HG03095 (cell line): ENCODE data around the gene ANTXR1.

ENCODE experiments used
- ATAC-seq: cut with Tn5 transposase; IDR thresholded peaks from one replicate; pipeline ENCODE4 v1.9.1; 2021; ENCODE audit warnings: moderate library complexity; ENCODE audit not compliant: unreplicated experiment

Gene ANTXR1

DNA sequence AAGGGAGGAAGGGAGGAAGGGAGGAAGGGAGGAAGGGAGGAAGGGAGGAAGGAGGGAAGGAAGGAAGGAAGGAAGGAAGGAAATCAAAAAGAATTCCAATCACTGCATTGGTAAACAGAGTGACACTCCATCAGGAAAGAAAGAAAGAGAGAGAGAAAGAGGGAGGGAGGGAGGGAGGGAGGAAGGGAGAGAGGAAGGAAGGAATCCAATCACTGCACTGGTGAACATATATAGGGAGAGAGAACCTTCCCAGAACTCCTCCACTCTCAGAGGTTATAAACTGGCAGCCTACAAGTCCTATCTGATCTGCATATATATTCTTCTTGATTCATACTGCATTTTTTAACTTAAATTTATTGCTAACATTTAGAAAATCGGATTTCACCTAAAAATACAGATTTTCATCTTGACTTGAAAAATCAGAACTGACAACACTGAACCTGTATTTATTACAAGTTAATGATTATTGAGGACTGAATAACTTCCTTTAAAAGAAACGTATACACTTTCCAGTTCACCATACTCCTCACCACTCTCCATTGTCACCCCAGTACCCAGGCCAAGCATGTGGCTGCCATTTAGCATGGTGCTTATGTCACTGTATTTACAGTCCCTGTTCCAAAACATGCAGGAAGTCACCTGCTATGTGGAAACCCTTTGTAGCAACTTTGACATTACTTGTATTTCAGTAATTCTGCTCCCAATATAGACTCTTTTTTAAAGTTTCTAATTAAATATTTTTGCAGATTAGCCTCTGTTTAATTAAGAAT is 83.5 kb downstream of the ANTXR1 start:
- ATAC-seq = no peak

DNA sequence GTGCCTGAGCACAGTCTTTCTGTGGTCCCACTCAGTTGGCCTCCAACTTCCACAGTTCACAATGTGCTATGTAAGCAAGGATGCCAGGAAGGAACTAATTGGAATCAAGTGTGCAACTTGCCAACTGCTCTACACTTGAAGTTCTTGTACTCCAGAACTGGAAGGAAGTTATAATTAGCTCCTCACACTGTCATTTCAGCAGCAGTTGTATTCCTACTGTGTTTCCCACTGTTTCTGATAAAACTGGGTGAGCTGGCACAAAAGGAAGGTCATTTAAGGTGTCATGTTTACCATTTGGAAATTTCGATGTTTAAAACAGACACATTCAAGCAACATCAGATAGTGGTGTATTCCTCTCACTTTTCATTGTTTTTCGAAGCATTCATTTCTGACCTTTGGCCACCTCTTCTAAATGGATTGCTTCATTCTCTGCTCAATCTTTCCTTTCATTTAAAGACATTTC is 84.2 kb downstream of the ANTXR1 start:
- ATAC-seq = no peak

DNA sequence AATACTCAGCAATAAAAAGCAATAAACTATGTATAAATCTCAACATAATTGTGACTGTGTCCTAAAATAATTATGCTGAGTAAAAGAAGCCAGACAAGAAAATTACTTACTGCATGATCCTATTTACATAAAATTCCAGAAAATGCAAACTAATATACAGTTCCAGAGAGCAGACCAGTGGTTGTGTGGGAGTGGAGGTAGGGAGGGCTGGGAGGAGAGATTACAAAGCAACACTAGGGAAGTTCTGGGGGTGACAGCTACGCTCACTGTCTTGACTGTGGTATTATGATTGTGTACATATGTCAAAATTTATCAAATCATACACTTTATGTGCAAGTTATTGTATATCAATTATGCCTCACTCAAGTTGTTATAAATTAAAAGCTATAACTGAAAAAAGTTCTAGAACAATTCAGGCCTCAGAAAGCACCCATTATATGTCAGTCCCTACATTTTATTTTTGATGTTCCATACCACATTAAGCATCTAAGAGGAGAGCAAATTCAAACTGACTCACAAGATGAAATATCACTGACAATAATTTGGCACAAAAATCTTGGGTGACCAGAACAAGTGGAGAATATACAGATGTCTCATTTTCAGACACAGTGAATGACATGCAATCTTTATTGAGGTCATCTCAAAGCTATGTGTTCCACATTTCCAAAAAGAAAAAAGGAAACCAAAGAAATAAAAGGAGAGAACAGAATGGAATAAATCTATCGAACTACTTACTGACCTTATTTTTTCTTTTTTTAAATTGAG is 85.1 kb downstream of the ANTXR1 start:
- ATAC-seq = no peak

DNA sequence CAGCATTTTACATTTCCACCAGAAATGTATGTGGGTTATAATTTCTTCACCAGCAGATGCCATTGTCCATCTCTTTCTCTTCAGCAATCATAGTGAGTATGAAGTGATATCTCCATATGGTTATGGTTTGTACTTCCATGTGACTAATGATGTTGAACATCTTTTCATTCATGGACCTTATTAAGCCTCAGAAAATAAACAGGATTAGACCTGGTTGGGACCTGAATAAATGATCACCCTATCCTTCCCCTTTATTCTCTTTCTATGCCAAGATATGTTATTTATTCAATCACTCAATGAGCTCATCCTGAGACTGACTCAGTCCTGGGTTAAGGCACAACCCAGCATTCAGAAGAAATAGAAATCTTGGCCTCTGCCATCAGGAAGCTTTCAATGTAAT is 86.6 kb downstream of the ANTXR1 start:
- no peak for ATAC-seq

DNA sequence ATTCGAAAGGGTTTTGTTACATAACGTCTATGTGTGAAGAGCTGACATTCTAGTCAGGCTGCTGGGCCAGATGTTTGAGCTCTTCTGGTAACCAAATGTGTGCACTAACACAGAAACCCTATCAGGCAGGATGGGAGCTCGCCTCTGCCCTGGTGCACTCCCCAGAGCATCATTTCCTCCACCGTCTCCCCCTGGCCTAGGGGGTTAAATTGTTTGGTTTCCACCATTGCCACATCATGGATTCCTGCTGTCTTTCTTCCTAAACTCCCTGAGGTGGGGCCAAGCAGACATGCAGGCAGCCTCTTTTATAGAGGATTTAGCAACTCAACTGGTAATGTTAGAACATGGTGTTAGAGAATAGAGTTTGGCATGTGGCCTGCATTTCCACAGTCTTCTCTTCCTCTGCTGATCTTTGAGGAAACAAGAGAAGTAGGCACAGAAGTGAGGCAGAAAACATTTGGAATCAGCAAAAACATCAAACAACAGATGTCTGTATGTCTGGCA is 87.3 kb downstream of the ANTXR1 start:
- ATAC-seq = no peak

DNA sequence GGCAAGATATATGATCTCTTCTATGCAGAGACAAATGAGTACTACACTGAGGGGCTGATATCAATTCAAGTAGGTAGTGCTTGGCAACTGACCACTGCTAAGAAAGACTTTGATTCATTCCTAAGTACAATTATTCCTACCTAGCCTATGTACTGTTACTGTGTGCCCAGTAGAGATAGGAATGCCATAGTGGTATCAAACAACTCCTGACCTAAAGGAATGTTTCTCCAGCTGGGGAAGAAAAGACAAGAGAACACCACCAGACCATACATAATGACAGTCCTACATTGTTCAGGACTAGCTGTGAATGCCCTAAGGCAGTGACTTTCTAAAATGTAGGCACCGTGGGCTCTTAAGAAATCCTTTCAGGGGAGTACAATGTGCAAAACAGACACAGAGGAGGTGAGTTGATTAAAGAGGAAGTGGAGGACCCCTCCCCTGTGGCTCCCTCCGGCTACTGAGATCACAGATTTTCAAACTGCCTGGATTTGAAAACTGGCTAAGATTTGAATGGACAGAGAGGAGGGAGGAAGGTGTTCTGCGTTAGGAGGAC is 89.1 kb downstream of the ANTXR1 start:
- no peak for ATAC-seq

DNA sequence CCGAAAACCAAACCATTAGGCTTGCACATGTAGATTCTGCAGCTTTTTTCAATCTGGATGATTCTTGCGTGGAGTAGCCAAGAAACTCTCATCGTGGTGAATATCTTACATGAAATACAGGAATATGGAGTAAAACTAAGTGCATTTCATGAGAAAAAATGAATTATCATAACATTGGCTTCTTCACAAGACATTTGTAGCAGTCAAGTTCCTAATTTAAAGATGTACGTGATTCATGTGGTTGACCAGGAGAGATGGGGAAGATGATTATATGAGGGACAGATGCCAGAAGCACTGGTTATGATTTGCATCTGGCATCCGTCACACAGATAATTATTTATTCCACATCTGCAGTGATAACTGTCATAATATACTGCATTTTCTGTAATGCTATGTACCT is 90.4 kb downstream of the ANTXR1 start:
- no peak for ATAC-seq

DNA sequence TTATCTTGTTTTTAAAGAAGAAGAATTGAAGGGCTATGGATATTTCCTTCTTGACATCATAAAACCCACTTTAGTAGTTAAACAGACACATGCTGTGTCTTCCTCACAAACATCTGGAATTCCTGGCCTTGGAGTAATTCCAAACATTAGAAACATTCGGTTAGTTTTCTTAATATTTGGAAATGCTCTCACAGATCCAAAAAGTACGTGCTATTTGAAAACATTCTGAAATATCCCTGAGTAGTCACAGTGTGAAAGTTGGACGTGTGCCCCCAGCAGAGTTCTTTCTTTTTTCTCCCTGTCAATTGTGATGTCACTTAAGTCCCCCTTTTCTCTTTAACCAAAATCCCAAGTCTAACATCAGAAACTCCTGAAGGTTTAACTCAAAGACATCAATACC is 91.3 kb downstream of the ANTXR1 start:
- no peak for ATAC-seq

DNA sequence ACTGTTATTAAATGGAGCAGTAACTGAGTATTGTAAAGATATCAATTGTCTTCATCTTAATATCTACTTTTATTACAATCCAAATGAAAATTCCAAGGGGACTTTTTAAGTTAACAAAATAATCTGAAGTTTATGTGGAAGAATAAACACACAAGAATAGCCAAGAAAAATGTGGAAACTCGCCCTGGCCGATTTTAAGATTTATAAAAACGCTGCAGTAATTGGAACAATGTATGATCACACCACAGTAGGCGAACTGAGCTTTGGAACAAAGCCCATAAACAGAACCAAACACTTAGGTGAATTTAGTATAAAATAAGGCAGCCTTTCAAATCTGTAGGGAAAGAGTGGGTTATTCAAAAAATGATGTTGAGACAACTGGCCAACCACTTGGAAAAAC is 96.3 kb downstream of the ANTXR1 start:
- ATAC-seq = no peak

DNA sequence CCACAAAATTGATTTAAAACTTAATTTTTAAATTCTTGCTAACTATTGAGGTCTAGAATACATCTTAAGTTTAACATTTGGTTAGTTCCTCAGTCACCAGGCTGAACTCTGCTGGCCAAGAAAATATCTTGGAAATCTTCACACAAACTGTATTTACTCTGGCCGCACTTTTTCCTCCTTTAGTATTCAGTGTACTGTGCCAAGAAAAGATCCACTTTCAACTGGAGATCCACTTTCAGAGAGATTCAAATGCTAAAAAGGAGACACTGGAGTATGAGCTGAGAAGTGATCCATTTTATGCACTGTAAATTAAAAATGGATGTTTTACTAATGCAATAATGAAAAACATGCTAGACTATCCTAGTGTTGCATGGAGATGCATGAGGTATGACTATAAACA is 98.1 kb downstream of the ANTXR1 start:
- no peak for ATAC-seq

DNA sequence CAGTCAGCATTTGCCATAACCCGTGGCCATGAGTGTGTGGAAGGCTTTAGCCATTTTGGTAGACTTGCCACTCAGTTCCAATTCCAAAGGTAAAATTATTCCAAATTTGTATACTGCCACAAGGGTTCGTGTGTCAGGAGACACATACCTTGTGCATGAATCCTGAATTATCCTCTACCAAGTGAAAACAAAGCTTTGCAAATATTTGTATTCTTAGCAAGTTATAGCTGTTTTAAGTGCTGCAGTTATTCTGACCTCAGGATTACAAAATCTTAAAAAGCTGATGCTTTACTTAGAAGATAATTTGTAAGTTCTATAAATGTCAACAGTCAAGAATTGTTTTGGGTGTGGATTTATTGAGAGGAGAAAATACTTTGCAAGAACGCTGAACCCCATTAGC is 100.6 kb downstream of the ANTXR1 start:
- no peak for ATAC-seq

DNA sequence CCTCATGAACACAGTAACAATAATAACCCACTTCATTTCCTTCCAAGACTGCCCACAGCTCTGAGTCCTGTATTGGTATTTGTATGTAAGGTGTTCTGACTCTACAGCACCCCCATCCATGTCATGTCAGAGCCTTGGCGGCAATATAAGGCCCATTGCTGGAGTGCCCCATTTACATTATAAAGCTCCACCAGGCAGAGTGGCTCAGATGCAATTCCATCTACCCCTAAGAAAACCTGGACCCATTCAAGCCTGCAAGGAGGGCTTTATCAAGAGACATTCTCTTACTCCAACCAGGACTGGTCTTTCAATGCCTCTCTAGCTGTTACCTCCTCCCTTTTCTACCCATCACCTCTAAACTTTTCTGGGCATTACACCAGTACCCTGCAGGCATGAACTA is 101.6 kb downstream of the ANTXR1 start:
- ATAC-seq = no peak

DNA sequence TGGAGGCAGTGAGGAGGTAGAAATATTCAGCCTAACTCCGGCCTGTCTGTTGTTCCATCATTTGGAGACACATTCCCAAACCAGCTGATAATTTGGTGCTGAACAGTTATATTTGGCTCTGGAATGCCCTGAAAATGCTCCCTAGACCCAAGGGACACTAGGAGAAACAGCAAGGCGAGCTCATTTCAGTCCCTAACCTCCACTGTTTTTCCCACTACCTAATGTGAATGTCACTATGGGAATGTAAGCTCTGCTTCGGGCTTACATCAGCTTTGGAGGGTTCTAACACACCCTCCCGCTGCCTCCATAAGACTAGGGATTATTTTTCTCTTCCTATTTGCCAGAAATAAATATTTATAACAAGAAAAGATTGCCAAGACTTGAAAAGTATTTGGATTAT is 103.5 kb downstream of the ANTXR1 start:
- ATAC-seq = no peak

DNA sequence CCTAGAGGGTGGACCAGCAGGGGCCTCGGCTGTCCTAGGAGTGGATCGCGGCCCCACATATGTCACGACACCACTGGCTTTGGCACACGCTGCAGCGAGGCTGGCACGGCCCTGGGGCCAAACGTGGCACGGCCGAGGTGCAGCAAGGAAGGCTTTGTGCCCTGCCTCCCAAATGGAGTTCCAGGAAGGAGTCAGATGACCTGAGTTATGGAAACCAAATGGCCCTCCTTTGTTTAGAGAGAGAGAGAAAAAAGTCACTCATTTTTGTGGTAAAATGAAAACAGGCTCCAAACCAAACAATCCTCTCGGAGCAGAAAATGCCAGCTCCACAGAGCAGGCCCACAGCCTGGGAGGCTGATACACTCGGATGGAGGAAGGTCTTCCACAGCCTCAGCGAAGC is 105.6 kb downstream of the ANTXR1 start:
- ATAC-seq = no peak

DNA sequence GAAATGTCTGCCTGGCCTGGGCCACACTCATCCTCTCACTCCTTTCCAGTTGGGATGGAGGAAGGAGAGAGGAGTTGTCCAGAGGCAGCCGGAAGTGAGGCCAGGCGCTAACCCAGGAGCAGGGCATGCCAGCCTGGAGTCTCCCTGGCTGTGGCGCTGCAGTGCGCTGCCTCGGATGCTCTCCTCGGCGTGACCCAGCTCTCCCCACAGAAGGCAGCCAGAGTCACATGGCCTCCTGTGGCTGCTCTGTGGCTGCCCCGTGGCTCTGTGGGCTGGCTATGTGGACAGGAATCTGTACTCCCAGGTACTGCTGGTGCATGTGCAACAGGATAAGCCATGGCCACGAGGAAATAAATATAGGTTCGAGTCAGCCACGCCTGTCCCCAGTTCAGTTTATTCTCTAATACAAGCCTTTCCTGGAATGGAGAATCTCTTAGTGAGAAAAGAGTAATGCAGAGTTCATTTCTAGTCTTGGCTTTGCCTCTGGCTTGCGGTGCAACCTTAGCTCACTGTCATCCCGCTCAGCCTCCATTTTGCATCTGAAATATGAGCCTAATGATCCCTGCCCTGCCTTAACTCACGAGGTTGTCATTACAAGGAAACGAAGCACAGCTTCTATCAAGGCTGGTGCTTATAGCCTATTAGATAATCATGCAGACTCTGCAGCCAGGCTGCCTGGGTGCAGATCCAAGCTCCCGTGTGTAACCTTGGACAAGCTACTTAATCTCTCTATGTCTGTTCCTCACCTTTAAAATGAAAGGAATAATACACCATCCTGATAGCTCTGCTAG is 106.3 kb downstream of the ANTXR1 start:
- ATAC-seq = no peak

DNA sequence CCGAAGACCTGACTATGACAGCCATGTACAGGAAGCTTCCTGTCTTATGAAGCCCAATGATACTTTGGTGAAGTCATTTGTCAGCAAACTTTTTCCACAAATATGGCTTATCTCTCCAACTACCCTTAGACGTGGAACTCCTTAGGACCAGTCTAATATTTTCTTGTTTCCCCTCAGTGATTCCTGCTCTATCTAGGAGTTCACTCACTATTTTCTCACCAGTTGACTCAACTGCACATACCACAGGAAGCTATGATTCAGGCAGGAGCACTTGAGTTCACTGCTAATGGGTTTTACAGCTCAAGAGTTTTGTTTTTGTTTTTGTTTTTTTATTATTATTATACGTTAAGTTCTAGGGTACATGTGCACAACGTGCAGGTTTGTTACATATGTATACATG is 109.3 kb downstream of the ANTXR1 start:
- ATAC-seq = no peak

DNA sequence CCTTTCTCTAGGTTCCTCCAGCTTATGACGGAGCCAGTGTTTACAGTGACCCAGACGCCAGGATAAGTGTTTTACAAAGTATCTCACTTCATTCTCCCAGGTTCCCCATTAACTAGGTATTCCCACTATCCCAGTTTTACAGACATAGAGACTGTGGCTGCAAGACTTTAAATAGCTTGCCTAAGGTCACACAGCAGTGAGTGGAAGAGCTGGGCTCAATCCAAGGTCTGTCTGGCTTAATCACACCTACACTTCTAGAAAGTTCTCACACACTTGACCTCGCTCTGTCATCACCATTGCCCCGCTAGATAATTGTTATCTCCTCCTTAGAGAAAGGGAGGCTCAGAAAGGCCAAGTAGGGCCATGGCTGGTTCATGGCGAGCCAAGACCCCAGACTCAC is 110.2 kb downstream of the ANTXR1 start:
- no peak for ATAC-seq

DNA sequence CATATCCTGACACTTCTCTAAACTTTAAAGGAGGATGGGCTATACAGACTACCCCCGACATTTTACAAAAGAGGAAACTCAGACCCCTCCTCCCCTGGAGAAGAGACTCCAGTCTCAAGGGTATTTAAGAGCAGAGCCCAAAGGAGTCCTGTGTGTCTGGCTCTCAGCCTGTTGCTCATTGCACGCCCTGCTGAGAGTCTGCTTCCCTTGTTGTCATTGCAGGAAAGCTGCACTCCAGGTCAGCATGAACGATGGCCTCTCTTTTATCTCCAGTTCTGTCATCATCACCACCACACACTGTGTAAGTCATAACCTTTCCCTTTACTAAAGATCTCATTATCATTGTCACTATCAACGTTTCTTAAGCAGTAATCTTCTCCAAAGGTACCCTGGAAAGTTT is 111.4 kb downstream of the ANTXR1 start:
- no peak for ATAC-seq

DNA sequence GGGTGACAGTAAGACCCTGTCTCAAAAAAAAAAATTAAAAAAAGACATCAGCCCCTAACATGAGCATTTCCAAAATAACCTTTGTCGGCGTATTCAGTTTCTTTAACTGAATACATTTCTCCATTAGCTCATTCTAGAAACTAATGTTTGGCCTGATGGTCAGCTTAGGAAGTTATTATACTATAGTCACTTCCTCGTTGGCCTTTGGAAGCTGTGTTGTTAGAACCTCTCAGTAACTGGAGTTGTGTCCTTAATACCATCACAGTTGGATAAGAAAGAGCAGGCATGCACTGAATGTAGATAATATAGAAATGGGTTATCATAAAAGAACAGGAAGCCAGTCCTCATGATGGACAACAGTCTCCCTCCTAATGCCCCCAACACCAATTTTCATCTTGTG is 112.8 kb downstream of the ANTXR1 start:
- no peak for ATAC-seq

DNA sequence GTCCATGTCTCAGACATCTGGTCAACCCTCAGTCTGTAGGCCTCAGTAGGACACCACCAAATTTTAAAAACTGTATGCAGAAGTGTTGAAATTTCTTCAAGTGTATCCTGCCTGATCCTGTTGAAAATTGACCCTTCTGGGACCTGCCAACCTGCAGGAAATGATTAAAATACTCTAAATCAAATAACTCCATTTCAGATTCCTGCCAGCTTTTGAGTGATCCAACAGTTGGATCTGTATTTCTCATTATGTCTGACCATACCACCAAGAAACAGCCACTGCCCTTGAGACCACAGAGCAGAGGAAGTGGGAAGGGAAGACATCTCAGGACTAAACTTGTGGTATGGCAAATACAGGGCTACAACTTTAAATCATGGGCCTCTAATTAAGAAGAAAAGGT is 113.4 kb downstream of the ANTXR1 start:
- ATAC-seq = no peak

DNA sequence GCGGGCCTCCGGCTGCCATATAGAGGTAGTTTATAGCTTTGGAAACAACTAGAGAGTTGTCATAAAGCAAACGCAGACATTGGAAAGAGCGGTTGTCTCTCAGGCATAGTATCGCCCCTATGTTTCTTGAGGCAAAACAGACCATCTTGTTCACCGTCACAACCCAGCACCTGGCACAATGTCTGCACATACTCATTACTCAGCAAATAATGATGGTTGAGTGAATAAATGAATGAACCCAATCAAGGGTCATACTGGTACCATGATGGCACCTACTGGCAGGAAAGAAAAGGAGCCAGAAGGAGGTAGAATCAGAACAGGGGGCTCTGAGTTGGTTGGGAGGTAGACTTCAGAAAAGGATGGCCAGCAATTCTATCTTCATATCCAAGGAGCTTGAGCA is 118.5 kb downstream of the ANTXR1 start:
- no peak for ATAC-seq
